Endodermal cell (in vitro differentiated cells): ENCODE results near the gene CLCN4. TPM values are rescaled to one million over a fixed set of nuclear protein-coding genes. Genes with fewer than 3 reads are reported as not detected.

Experiments
- DNase-seq: peaks from one replicate; pipeline ENCODE4 v3.0.0-alpha.2; 2017
- H3K27ac ChIP-seq: 2 replicates; pipeline ENCODE4 v1.5.1; 2013; ENCODE audit warnings: mild to moderate bottlenecking, low read depth, low read length, moderate library complexity
- H3K27me3 ChIP-seq: 2 replicates; pipeline ENCODE4 v1.6.1; 2013; ENCODE audit warnings: mild to moderate bottlenecking, low read length, moderate library complexity; ENCODE audit not compliant: insufficient read depth, control insufficient read depth, poor library complexity, severe bottlenecking
- H3K36me3 ChIP-seq: 2 replicates; pipeline ENCODE4 v1.7.0; 2013; ENCODE audit warnings: mild to moderate bottlenecking, low read length, moderate library complexity; ENCODE audit not compliant: control insufficient read depth, insufficient read depth
- H3K4me1 ChIP-seq: one replicate; pipeline ENCODE4 v1.7.0; 2013; ENCODE audit warnings: low read length; ENCODE audit not compliant: control insufficient read depth, insufficient read depth
- H3K4me3 ChIP-seq: 2 replicates; pipeline ENCODE4 v1.5.1; 2013; ENCODE audit warnings: mild to moderate bottlenecking, low read length, moderate library complexity
- H3K9ac ChIP-seq: 2 replicates; pipeline ENCODE4 v1.6.1; 2013; ENCODE audit warnings: mild to moderate bottlenecking, low read length, moderate library complexity; ENCODE audit not compliant: poor library complexity, severe bottlenecking; ENCODE audit errors: extremely low read depth
- H3K9me3 ChIP-seq: 2 replicates; pipeline ENCODE4 v1.6.1; 2013; ENCODE audit warnings: mild to moderate bottlenecking, low read length, moderate library complexity; ENCODE audit not compliant: control insufficient read depth
- H3K27ac Mint-ChIP-seq: 2 replicates; pipeline ENCODE4 v1.8.0; 2020; ENCODE audit warnings: mixed read lengths
- H3K27me3 Mint-ChIP-seq: 2 replicates; pipeline ENCODE4 v1.8.0; 2021; ENCODE audit warnings: mild to moderate bottlenecking, mixed read lengths; ENCODE audit not compliant: insufficient read depth
- H3K36me3 Mint-ChIP-seq: 2 replicates; pipeline ENCODE4 v1.8.0; 2020; ENCODE audit warnings: low read depth, mixed read lengths
- H3K4me1 Mint-ChIP-seq: 2 replicates; pipeline ENCODE4 v1.8.0; 2020; ENCODE audit warnings: mixed read lengths
- H3K4me3 Mint-ChIP-seq: 2 replicates; pipeline ENCODE4 v1.8.0; 2020; ENCODE audit warnings: mild to moderate bottlenecking, moderate library complexity, mixed read lengths
- H3K9me3 Mint-ChIP-seq: 2 replicates; pipeline ENCODE4 v1.8.0; 2020; ENCODE audit warnings: mild to moderate bottlenecking, mixed read lengths
- CTCF ChIP-seq: fragments of 200-600 bp; sonication (generic); conservative IDR thresholded peaks from 2 replicates; pipeline ENCODE4 v1.5.0; 2021; ENCODE audit warnings: antibody characterized with exemption, mild to moderate bottlenecking
- WGBS, 2 experiments: methylation state at CpG; one replicate each; pipeline versions ENCODE4 v1.1.5 to v1.1.7; 2013; ENCODE audit warnings: missing lambda C conversion rate in 2 of 2, mixed read lengths in 1 of 2; ENCODE audit not compliant: insufficient coverage in 1 of 2, insufficient read length in 1 of 2; 5-methylcytosine and 5-hydroxymethylcytosine counted together
- total RNA-seq, 2 donors: library from RNA; stranded (reverse); fragmentation: NEBNext Ultra II Directional in 1 of 2; extraction: Animal tissue kit (Norgen Biotek cat#: 25700) in 1 of 2; gene quantifications; 2 replicates in 1 of 2; 3 replicates in 1 of 2; pipeline ENCODE4 v1.2.1, GENCODE V29; 2021

The CLCN4 gene
- total RNA-seq, 2 donors from 2014 or later: 3.7 to 4.4 TPM

- Mint-ChIP-seq H3K27ac (no peak overlapping the region), H3K9me3 (peaks cover 90% of the 10 kb centered on the region), H3K27me3 (no peaks in the 10 kb centered on the region), H3K4me1 (no peaks in the 10 kb centered on the region), H3K4me3 (no peak overlapping the region), H3K36me3 (peaks cover 70% of the 10 kb centered on the region)
- peaks cover 25% of the 10 kb centered on the region for H3K36me3 ChIP-seq
- no peak overlapping the region for H3K9ac ChIP-seq
- H3K27ac ChIP-seq: no peak overlapping the region
- H3K4me1 ChIP-seq: no peaks in the 10 kb centered on the region
- H3K4me3 ChIP-seq: no peak overlapping the region
- no peaks in the 10 kb centered on the region for H3K27me3 ChIP-seq
- no peak for DNase-seq
- peaks cover 41% of the 10 kb centered on the region for H3K9me3 ChIP-seq
- no peak for TF ChIP-seq CTCF
- WGBS, 2 experiments: 98% methylated on average over 9 of the region's 9 CpGs; no CpG with 5 or more reads in 1 of the 2 experiments
Observed at GRCh38 chrX:10121787-10122186, 35.0 kb upstream of the CLCN4 start.

GRCh38 chrX:10124506-10125247 lies 32.1 kb upstream of the CLCN4 start:
- Histone ChIP-seq H3K9me3 (peaks cover 22% of the 10 kb centered on the region), H3K27me3 (no peaks in the 10 kb centered on the region), H3K36me3 (peaks cover 15% of the 10 kb centered on the region), H3K4me1 (no peaks in the 10 kb centered on the region), H3K4me3 (no peak overlapping the region), H3K27ac (no peak overlapping the region), H3K9ac (no peak overlapping the region)
- TF ChIP-seq CTCF: no peak
- Mint-ChIP-seq H3K4me1 (no peaks in the 10 kb centered on the region), H3K27ac (no peak overlapping the region), H3K4me3 (no peak overlapping the region), H3K36me3 (peaks cover 69% of the 10 kb centered on the region), H3K9me3 (peaks cover 93% of the 10 kb centered on the region), H3K27me3 (no peaks in the 10 kb centered on the region)
- 94 to 98% methylated on average over 6 to 20 of the region's 20 CpGs for WGBS, 2 experiments
- no peak for DNase-seq

- H3K27ac Mint-ChIP-seq: no peak overlapping the region
- Histone ChIP-seq H3K36me3 (peaks cover 11% of the 10 kb centered on the region), H3K27ac (no peak overlapping the region), H3K4me1 (no peaks in the 10 kb centered on the region), H3K27me3 (no peaks in the 10 kb centered on the region), H3K9me3 (peaks cover 17% of the 10 kb centered on the region), H3K4me3 (no peak overlapping the region), H3K9ac (no peak overlapping the region)
- peaks cover 91% of the 10 kb centered on the region for H3K9me3 Mint-ChIP-seq
- 99% methylated on average over 13 of the region's 13 CpGs; no CpG with 5 or more reads in 1 of the 2 experiments for WGBS, 2 experiments
- no peaks in the 10 kb centered on the region for H3K4me1 Mint-ChIP-seq
- no peak overlapping the region for H3K4me3 Mint-ChIP-seq
- TF ChIP-seq CTCF: no peak
- H3K36me3 Mint-ChIP-seq: peaks cover 72% of the 10 kb centered on the region
- no peak for DNase-seq
- H3K27me3 Mint-ChIP-seq: no peaks in the 10 kb centered on the region
Observed at GRCh38 chrX:10125248-10125615, 31.5 kb upstream of the CLCN4 start.
